Gastrocnemius medialis (tissue), 4 donors: ENCODE data around the gene DERA. TPM values are rescaled to one million over a fixed set of nuclear protein-coding genes. Genes with fewer than 3 reads are reported as not detected.
"Not testable (repeated sequence)": the region's sequence is repeated elsewhere in the genome, so short reads cannot be mapped to it uniquely, and the experiment has no call there.

Source experiments
- ATAC-seq, 2 donors: fragments of 150-250 bp; one replicate each; pipeline ENCODE4 v1.9.1; 2016
- DNase-seq, 2 donors: peaks; one replicate each; pipeline ENCODE4 v3.0.0-alpha.2; 2019
- H3K27ac ChIP-seq, 4 donors: fragments of 200-600 bp; sonication (generic); 1 replicate in 1 of 4; 2 replicates in 3 of 4; pipeline ENCODE4 v1.5.1; 2016 to 2018; ENCODE audit warnings: mild to moderate bottlenecking in 2 of 4, moderate library complexity in 1 of 4
- H3K27me3 ChIP-seq, 3 donors: fragments of 200-600 bp; sonication (generic) in 2 of 3; 1 replicate in 1 of 3; 2 replicates in 2 of 3; pipeline versions ENCODE4 v1.5.1 to v1.6.0; 2016 to 2019; ENCODE audit warnings: mild to moderate bottlenecking in 1 of 3, moderate library complexity in 1 of 3
- H3K36me3 ChIP-seq, 2 donors: fragments of 200-600 bp; sonication (generic) in 1 of 2; one replicate each; pipeline ENCODE4 v1.5.1; 2017 to 2018
- H3K4me1 ChIP-seq, 2 donors: fragments of 200-600 bp; sonication (generic) in 1 of 2; one replicate each; pipeline ENCODE4 v1.5.1; 2016 to 2017; ENCODE audit warnings: mild to moderate bottlenecking in 2 of 2
- H3K4me3 ChIP-seq, 4 donors: fragments of 200-600 bp; sonication (generic) in 3 of 4; 1 replicate in 1 of 4; 2 replicates in 3 of 4; pipeline ENCODE4 v1.5.1; 2016 to 2019; ENCODE audit warnings: mild to moderate bottlenecking in 2 of 4
- H3K9me3 ChIP-seq, 3 donors: fragments of 200-600 bp; sonication (generic) in 2 of 3; 1 replicate in 1 of 3; 2 replicates in 2 of 3; pipeline ENCODE4 v1.5.1; 2016 to 2019
- POLR2A ChIP-seq, 2 donors: fragments of 450-650 bp; IDR thresholded peaks; one replicate each; pipeline ENCODE4 v1.6.1; 2017; ENCODE audit warnings: antibody characterized with exemption in 2 of 2, mild to moderate bottlenecking in 2 of 2, moderate library complexity in 2 of 2
- in situ Hi-C, 4 donors: fragments of 200-750 bp; cut with MboI; loops; one replicate each; pipeline versions ENCODE4 v1.15.0 to v1.8.0; 2017; ENCODE audit warnings: low sequenced_read_pairs in 4 of 4
- intact Hi-C: fragments of 100-400 bp; cut with DNase I; formaldehyde crosslinking; loops from one replicate; pipeline ENCODE4 v1.15.1; 2023; ENCODE audit warnings: low total_unique reads
- total RNA-seq, 4 donors: library from RNA; depleted of rRNA; stranded (reverse); fragments of >200 nt; gene quantifications; one replicate each; pipeline versions ENCODE4 v1.1.0 to v1.2.3, GENCODE V29; 2016
- TF ChIP-seq, protein P1 (sequence below), 5 experiments: fragments of 450-650 bp in 3 of 5; fragments of 200-600 bp in 2 of 5; sonication (generic) in 2 of 5; IDR thresholded peaks in 4 of 5; conservative IDR thresholded peaks in 1 of 5; 1 replicate in 4 of 5; 2 replicates in 1 of 5; pipeline ENCODE4 v1.5.1; 2016 to 2019; ENCODE audit warnings: antibody characterized with exemption in 5 of 5, mild to moderate bottlenecking in 3 of 5, moderate library complexity in 3 of 5

Gene DERA
- total RNA-seq, 4 donors from 2014 or later = 29.2 to 50.1 (median 34.3) TPM

DNA sequence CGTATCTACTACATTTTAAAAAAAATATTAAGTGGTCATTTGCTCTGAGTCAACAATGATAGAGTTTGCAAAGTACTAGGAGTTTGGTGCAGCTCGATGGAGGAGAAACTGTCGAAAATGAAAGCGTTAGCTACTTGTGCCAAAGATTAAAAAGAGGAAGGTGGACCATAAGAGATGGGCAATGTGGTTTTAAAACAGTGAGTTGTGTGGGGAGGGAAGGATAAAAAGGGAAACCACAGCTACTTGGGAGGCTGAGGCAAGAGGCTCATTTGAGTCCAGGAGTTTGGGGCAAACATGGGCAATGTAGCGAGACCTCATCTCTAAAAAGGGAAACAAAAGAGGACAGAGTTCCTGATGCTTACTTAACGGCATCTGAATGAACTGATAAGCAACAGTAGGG, 47.1 kb upstream of the DERA start:
- H3K27ac ChIP-seq = no peak overlapping the region
- H3K4me3 ChIP-seq = no peak overlapping the region
- no peaks in the 10 kb centered on the region for H3K4me1 ChIP-seq
- H3K27me3 ChIP-seq = peaks cover 0 to 3% (median 0%) of the 10 kb centered on the region in 3 donors
- ATAC-seq (no peak), DNase-seq (no peak)
- TF ChIP-seq, protein P1, sequence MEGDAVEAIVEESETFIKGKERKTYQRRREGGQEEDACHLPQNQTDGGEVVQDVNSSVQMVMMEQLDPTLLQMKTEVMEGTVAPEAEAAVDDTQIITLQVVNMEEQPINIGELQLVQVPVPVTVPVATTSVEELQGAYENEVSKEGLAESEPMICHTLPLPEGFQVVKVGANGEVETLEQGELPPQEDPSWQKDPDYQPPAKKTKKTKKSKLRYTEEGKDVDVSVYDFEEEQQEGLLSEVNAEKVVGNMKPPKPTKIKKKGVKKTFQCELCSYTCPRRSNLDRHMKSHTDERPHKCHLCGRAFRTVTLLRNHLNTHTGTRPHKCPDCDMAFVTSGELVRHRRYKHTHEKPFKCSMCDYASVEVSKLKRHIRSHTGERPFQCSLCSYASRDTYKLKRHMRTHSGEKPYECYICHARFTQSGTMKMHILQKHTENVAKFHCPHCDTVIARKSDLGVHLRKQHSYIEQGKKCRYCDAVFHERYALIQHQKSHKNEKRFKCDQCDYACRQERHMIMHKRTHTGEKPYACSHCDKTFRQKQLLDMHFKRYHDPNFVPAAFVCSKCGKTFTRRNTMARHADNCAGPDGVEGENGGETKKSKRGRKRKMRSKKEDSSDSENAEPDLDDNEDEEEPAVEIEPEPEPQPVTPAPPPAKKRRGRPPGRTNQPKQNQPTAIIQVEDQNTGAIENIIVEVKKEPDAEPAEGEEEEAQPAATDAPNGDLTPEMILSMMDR (IDR thresholded peaks at IDR 0.05 in 4 of 5, conservative IDR thresholded peaks at IDR 0.05 in 1 of 5) = no peak
- TF ChIP-seq POLR2A (IDR thresholded peaks at IDR 0.05) = no peak
- intact Hi-C loops = no loop called here
- in situ Hi-C loops = loop anchor here in 1 of 4 donors (25.0 kb wide), 1 partner anchor 577 kb away; no protein-coding TSS in a partner anchor
- H3K9me3 ChIP-seq = no peaks in the 10 kb centered on the region
- no peaks in the 10 kb centered on the region for H3K36me3 ChIP-seq

DNA sequence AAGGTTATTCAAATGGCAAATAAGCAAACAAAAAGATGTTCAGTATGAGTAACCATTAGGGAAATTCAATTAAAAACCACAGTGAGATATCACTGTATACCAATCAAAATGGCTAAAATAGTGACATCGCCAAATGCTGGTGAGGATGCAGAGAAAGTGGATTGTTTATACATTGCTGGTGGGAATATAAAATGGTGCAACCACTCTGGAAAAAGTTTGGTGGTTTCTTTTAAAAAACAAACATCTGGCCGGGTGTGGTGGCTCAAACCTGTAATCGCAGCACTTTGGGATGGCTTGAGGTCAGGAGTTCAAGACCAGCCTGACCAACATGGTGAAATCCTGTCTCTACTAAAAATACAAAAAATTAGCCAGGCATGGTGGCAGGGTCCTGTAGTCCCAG, 42.9 kb upstream of the DERA start:
- no peaks in the 10 kb centered on the region for H3K9me3 ChIP-seq
- no peaks in the 10 kb centered on the region for H3K4me1 ChIP-seq
- H3K27me3 ChIP-seq = peaks cover 0 to 3% (median 0%) of the 10 kb centered on the region in 3 donors
- no peaks in the 10 kb centered on the region for H3K36me3 ChIP-seq
- in situ Hi-C loops = loop anchor here in 1 of 4 donors (25.0 kb wide), 1 partner anchor 581 kb away; no protein-coding TSS in a partner anchor
- no peak for ATAC-seq
- DNase-seq = no peak
- intact Hi-C loops = no loop called here
- H3K4me3 ChIP-seq = no peak overlapping the region
- TF ChIP-seq, protein P1 (IDR thresholded peaks at IDR 0.05 in 4 of 5, conservative IDR thresholded peaks at IDR 0.05 in 1 of 5) = no peak
- TF ChIP-seq POLR2A (IDR thresholded peaks at IDR 0.05) = no peak
- no peak overlapping the region for H3K27ac ChIP-seq

DNA sequence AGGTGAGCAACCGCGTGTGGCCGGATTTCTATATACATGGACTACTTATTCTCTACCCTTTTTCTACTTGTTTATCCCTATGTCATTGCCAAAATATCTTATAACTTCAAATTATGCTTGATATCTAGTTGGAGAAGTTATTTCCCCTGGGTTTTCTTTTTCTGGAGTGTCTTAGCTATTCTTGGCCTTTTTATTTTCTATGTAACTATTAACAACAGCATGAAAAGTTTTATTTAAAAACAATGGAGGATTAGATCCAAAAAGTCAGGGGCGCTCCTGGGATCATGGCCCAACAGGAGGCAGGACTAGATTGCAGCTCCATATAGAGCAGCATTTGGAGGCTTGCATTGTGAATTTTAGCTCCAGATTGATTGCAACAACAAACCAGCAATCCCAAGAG, 37.6 kb upstream of the DERA start:
- H3K4me1 ChIP-seq = no peaks in the 10 kb centered on the region
- no peak overlapping the region for H3K4me3 ChIP-seq
- in situ Hi-C loops = loop anchor here in 1 of 4 donors (25.0 kb wide), 1 partner anchor 586 kb away; no protein-coding TSS in a partner anchor
- no peaks in the 10 kb centered on the region for H3K9me3 ChIP-seq
- no peak for ATAC-seq
- intact Hi-C loops = no loop called here
- no peaks in the 10 kb centered on the region for H3K27me3 ChIP-seq
- H3K27ac ChIP-seq = no peak overlapping the region
- H3K36me3 ChIP-seq = no peaks in the 10 kb centered on the region
- DNase-seq = no peak
- TF ChIP-seq POLR2A (IDR thresholded peaks at IDR 0.05) = no peak
- TF ChIP-seq, protein P1 (IDR thresholded peaks at IDR 0.05 in 4 of 5, conservative IDR thresholded peaks at IDR 0.05 in 1 of 5) = no peak

DNA sequence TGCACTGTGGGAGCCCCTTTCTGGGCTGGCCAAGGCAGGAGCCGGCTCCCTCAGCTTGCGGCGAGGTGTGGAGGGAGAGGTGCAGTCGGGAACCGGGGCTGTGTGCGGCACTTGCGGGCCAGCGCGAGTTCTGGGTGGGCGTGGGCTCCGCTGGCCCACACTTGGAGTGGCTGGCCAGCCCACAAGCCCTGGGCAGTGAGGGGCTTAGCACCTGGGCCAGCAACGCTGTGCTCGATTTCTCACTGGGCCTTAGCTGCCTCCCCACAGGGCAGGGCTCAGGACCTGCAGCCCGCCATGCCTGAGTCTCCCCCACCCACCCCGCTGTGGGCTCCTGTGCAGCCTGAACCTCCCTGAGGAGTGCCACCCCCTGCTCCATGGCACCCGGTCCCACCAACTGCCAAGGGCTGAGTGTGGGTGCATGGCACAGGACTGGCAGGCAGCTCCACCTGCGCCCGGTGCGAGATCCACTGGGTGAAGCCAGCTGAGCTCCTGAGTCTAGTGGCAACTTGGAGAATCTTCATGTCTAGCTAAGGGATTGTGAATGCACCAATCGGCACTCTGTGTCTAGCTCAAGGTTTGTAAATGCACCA, 36.5 kb upstream of the DERA start:
- DNase-seq, H3K4me1 ChIP-seq, ATAC-seq, H3K27me3 ChIP-seq, intact Hi-C loops, H3K4me3 ChIP-seq, H3K9me3 ChIP-seq, H3K27ac ChIP-seq, H3K36me3 ChIP-seq: not testable (repeated sequence)
- in situ Hi-C loops = loop anchor here in 3 of 4 donors (25.0 kb wide), 3 partner anchors 587 to 1087 kb away; no protein-coding TSS in a partner anchor

DNA sequence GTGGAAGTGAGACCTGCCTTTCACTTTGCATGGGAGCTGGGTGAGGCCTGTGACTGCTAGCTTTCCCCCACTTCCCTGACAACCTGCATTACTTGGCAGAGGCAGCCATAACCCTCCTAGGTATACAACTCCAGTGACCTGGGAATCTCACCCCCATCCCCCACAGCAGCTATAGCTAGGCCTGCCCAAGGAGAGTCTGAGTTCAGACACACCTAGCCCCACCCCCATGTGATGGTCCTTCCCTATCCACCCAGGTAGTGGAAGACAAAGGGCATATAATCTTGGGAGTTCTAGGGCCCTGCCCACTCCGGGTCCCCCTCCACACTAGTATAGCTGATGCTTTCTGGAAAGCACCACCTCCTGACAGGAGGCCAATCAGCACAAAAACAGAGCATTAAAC, 35.3 kb upstream of the DERA start:
- no peak overlapping the region for H3K27ac ChIP-seq
- intact Hi-C loops = no loop called here
- no peak overlapping the region for H3K4me3 ChIP-seq
- in situ Hi-C loops = loop anchor here in 2 of 4 donors (25.0 kb wide), 2 partner anchors 614 to 1089 kb away; no protein-coding TSS in a partner anchor
- H3K9me3 ChIP-seq = no peaks in the 10 kb centered on the region
- ATAC-seq (no peak), DNase-seq (no peak)
- no peaks in the 10 kb centered on the region for H3K4me1 ChIP-seq
- TF ChIP-seq POLR2A (IDR thresholded peaks at IDR 0.05) = no peak
- TF ChIP-seq, protein P1 (IDR thresholded peaks at IDR 0.05 in 4 of 5, conservative IDR thresholded peaks at IDR 0.05 in 1 of 5) = no peak
- no peaks in the 10 kb centered on the region for H3K36me3 ChIP-seq
- no peaks in the 10 kb centered on the region for H3K27me3 ChIP-seq
